Measurements from ENCODE around the gene ANO4.

The ANO4 gene

DNA sequence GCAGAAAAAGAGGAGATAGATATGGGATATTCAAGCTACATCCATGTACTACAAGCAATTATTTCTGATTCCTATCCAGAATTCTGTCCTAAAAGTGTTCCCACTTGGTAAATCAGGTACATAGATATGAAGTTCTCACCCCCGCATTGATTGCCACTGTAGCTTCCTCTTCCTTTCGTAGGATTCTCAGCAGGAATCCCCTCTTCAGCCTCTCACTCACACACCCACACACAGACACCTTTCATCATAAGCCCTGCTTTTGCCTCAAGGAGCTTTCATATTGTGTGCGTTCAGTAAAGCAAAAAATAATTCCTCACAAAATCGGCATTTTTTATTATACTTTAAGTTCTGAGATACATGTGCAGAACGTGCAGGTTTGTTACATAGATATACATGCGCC, 69.8 kb downstream of the ANO4 start:
- Histone ChIP-seq H3K9me3 (ENCODE audit: low read depth, low read length) (no peaks in the 10 kb centered on the region), H3K4me3 (no peak overlapping the region), H3K27ac (no peak overlapping the region), H3K36me3 (ENCODE audit: insufficient read depth, low read length) (no peaks in the 10 kb centered on the region), H3K9ac (ENCODE audit: insufficient read length) (no peak overlapping the region)
- DNase-seq (ENCODE audit: low read depth, low spot score), result no peak
- no peak for TF ChIP-seq POLR2AphosphoS5 (IDR thresholded peaks at IDR 0.05; ENCODE audit: borderline replicate concordance, low read depth, low read length)
- TF ChIP-seq FOXP2 (optimal IDR thresholded peaks at IDR 0.05; ENCODE audit: control extremely low read depth, extremely low read length, insufficient read depth), result no peak
- TF ChIP-seq EZH2 (IDR thresholded peaks at IDR 0.05), result no peak

- no peak for DNase-seq (ENCODE audit: low read depth, low spot score)
- Histone ChIP-seq H3K27ac (no peak overlapping the region), H3K4me3 (no peak overlapping the region), H3K9ac (ENCODE audit: insufficient read length) (no peak overlapping the region), H3K36me3 (ENCODE audit: insufficient read depth, low read length) (no peaks in the 10 kb centered on the region), H3K9me3 (ENCODE audit: low read depth, low read length) (no peaks in the 10 kb centered on the region)
- TF ChIP-seq EZH2 (IDR thresholded peaks at IDR 0.05) (no peak), FOXP2 (optimal IDR thresholded peaks at IDR 0.05; ENCODE audit: control extremely low read depth, extremely low read length, insufficient read depth) (no peak), POLR2AphosphoS5 (IDR thresholded peaks at IDR 0.05; ENCODE audit: borderline replicate concordance, low read depth, low read length) (no peak)
Measured at GRCh38 chr12:100867639-100868393, 73.2 kb downstream of the ANO4 start.

DNA sequence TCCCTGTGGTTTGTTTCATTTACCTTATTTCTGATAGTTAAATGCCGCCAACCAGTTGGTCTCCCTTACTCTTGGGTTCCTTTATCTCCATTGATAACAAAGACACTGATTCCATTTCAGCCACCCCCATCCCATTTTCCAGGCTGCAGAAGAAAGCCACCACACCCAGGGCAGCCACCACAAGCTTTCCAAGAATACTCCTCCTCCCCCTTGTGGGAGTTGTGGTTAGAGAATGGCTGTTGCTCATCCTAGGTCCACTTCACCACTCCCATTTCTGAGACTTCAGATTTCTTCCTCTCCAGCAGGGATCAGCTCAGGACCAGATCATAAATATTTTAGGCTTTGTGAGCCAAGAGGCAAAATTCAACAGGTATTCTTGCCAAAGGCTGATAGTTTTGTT, 73.9 kb downstream of the ANO4 start:
- Histone ChIP-seq H3K36me3 (ENCODE audit: insufficient read depth, low read length) (no peaks in the 10 kb centered on the region), H3K4me3 (no peak overlapping the region), H3K9me3 (ENCODE audit: low read depth, low read length) (no peaks in the 10 kb centered on the region), H3K9ac (ENCODE audit: insufficient read length) (no peak overlapping the region), H3K27ac (no peak overlapping the region)
- TF ChIP-seq POLR2AphosphoS5 (IDR thresholded peaks at IDR 0.05; ENCODE audit: borderline replicate concordance, low read depth, low read length), result no peak
- no peak for DNase-seq (ENCODE audit: low read depth, low spot score)

DNA sequence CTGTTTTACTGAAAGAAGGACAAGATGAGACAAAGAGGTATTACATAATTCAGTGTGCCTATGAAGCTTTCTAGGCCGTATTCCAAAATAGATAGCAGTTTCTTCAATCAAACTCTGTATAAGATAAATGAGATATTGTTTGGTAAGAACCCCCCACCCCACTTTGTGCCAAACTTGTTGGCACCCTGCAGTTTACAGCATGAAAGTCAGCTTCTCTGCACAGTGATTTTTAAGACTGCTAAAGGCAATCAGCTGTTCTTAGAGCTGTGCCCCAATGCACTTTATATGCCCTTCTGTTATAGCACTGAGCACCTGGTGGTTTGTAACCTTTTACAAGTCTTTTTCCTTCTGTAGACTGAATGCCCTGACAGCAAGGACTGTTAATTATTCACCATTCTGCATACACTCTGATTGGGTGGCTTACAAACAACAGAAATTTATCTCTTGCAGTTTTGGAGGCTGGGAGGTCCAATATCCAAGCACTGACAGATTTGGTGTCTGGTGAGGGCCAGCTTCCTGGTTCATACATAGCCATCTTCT, 76.7 kb downstream of the ANO4 start:
- TF ChIP-seq EZH2 (IDR thresholded peaks at IDR 0.05) (no peak), FOXP2 (optimal IDR thresholded peaks at IDR 0.05; ENCODE audit: control extremely low read depth, extremely low read length, insufficient read depth) (no peak), POLR2AphosphoS5 (IDR thresholded peaks at IDR 0.05; ENCODE audit: borderline replicate concordance, low read depth, low read length) (no peak)
- H3K27ac ChIP-seq, result no peak overlapping the region
- H3K9ac ChIP-seq (ENCODE audit: insufficient read length), result no peak overlapping the region
- DNase-seq (ENCODE audit: low read depth, low spot score), result no peak
- no peaks in the 10 kb centered on the region for H3K36me3 ChIP-seq (ENCODE audit: insufficient read depth, low read length)
- H3K4me3 ChIP-seq, result no peak overlapping the region
- H3K9me3 ChIP-seq (ENCODE audit: low read depth, low read length), result no peaks in the 10 kb centered on the region

DNA sequence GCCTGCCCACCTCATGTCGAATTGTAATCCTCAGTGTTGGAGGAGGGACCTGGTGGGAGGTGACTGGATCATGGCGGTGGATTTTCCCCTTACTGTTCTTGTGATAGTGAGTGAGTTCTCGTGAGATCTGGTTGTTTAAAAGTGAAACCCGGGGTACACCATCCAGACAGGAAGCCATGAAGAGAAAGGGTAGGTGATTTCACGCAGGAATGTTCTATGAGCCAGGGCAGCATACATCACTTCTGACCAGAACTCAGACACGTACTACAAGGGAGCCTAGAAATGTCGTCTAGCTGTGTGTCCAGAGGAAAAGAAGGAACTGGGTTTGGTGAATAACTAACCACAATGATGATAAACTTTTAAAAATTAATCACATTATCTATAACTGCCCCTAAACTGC, 80.6 kb downstream of the ANO4 start:
- Histone ChIP-seq H3K9me3 (ENCODE audit: low read depth, low read length) (no peaks in the 10 kb centered on the region), H3K4me3 (no peak overlapping the region), H3K27ac (no peak overlapping the region), H3K9ac (ENCODE audit: insufficient read length) (no peak overlapping the region), H3K36me3 (ENCODE audit: insufficient read depth, low read length) (no peaks in the 10 kb centered on the region)
- no peak for TF ChIP-seq FOXP2 (optimal IDR thresholded peaks at IDR 0.05; ENCODE audit: control extremely low read depth, extremely low read length, insufficient read depth)
- no peak for TF ChIP-seq EZH2 (IDR thresholded peaks at IDR 0.05)
- TF ChIP-seq POLR2AphosphoS5 (IDR thresholded peaks at IDR 0.05; ENCODE audit: borderline replicate concordance, low read depth, low read length), result no peak
- DNase-seq (ENCODE audit: low read depth, low spot score), result no peak

GRCh38 chr12:100875771-100876170, 81.2 kb downstream of the ANO4 start:
- Histone ChIP-seq H3K9me3 (ENCODE audit: low read depth, low read length) (no peaks in the 10 kb centered on the region), H3K9ac (ENCODE audit: insufficient read length) (no peak overlapping the region), H3K27ac (no peak overlapping the region), H3K36me3 (ENCODE audit: insufficient read depth, low read length) (no peaks in the 10 kb centered on the region), H3K4me3 (no peak overlapping the region)
- no peak for DNase-seq (ENCODE audit: low read depth, low spot score)
- no peak for TF ChIP-seq EZH2 (IDR thresholded peaks at IDR 0.05)
- TF ChIP-seq FOXP2 (optimal IDR thresholded peaks at IDR 0.05; ENCODE audit: control extremely low read depth, extremely low read length, insufficient read depth), result no peak
- no peak for TF ChIP-seq POLR2AphosphoS5 (IDR thresholded peaks at IDR 0.05; ENCODE audit: borderline replicate concordance, low read depth, low read length)

- H3K36me3 ChIP-seq (ENCODE audit: insufficient read depth, low read length), result no peaks in the 10 kb centered on the region
- H3K27ac ChIP-seq, result no peak overlapping the region
- no peak overlapping the region for H3K4me3 ChIP-seq
- no peak for DNase-seq (ENCODE audit: low read depth, low spot score)
- TF ChIP-seq EZH2 (IDR thresholded peaks at IDR 0.05), result no peak
- no peak for TF ChIP-seq POLR2AphosphoS5 (IDR thresholded peaks at IDR 0.05; ENCODE audit: borderline replicate concordance, low read depth, low read length)
- no peak for TF ChIP-seq FOXP2 (optimal IDR thresholded peaks at IDR 0.05; ENCODE audit: control extremely low read depth, extremely low read length, insufficient read depth)
- no peak overlapping the region for H3K9ac ChIP-seq (ENCODE audit: insufficient read length)
- H3K9me3 ChIP-seq (ENCODE audit: low read depth, low read length), result no peaks in the 10 kb centered on the region
Measured at GRCh38 chr12:100877776-100878175, 83.2 kb downstream of the ANO4 start.

DNA sequence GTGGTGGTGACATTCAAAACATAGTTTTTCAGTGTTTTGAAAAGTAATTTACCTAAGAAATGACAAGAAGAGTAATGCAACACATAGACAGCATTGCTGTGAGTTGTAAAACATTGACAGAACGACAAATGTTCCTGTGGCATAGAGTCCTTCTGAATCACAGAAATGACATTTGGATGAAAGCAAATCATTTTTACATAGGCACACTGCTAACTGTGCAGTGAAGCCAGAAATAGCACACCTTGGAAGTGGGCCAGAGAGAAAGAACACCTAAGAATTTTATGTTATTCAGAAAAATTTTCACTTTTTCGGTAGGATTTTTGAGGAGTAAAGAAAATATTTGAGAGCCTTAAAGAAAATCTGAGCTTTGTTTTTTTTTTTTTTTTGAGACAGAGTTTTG, 100.6 kb downstream of the ANO4 start:
- TF ChIP-seq POLR2AphosphoS5 (IDR thresholded peaks at IDR 0.05; ENCODE audit: borderline replicate concordance, low read depth, low read length) (no peak), FOXP2 (optimal IDR thresholded peaks at IDR 0.05; ENCODE audit: control extremely low read depth, extremely low read length, insufficient read depth) (no peak), EZH2 (IDR thresholded peaks at IDR 0.05) (no peak)
- no peak for DNase-seq (ENCODE audit: low read depth, low spot score)
- Histone ChIP-seq H3K9me3 (ENCODE audit: low read depth, low read length) (no peaks in the 10 kb centered on the region), H3K36me3 (ENCODE audit: insufficient read depth, low read length) (no peaks in the 10 kb centered on the region), H3K4me3 (no peak overlapping the region), H3K9ac (ENCODE audit: insufficient read length) (no peak overlapping the region), H3K27ac (no peak overlapping the region)

- Histone ChIP-seq H3K27ac (no peak overlapping the region), H3K9me3 (ENCODE audit: low read depth, low read length) (no peaks in the 10 kb centered on the region), H3K36me3 (ENCODE audit: insufficient read depth, low read length) (no peaks in the 10 kb centered on the region), H3K9ac (ENCODE audit: insufficient read length) (no peak overlapping the region), H3K4me3 (no peak overlapping the region)
- DNase-seq (ENCODE audit: low read depth, low spot score), result no peak
- TF ChIP-seq POLR2AphosphoS5 (IDR thresholded peaks at IDR 0.05; ENCODE audit: borderline replicate concordance, low read depth, low read length) (no peak), FOXP2 (optimal IDR thresholded peaks at IDR 0.05; ENCODE audit: control extremely low read depth, extremely low read length, insufficient read depth) (no peak), EZH2 (IDR thresholded peaks at IDR 0.05) (no peak)
Measured at GRCh38 chr12:100896192-100896591, 101.6 kb downstream of the ANO4 start.
